HepG2 (cell line): Measurements from ENCODE around the gene RPGRIP1. TPM values are rescaled to one million over a fixed set of nuclear protein-coding genes. Genes with fewer than 3 reads are reported as not detected.

Experiments
- ATAC-seq: fragments of 200-7000 bp; cut with Tn5 transposase; 3 replicates; pipeline ENCODE4 v1.9.1; 2020; ENCODE audit warnings: mild to moderate bottlenecking, moderate library complexity
- BruUV-seq: library from RNA; stranded (reverse); fragments of 400-500 nt; replicated peaks from 2 replicates; lab custom pipeline; 2021; lab: Mats Ljungman, UMichigan
- CTCF ChIA-PET: fragments of 300-600 bp; formaldehyde crosslinking; extraction: SDS; loops from one replicate; lab custom pipeline; 2021; ENCODE audit warnings: low total read pairs, inconsistent platforms, low intra/inter-chr PET ratio; lab: Yijun Ruan, JAX
- POLR2A ChIA-PET: fragments of 350-600 bp; sonication (Branson Sonifier 250); formaldehyde crosslinking; loops from one replicate; lab custom pipeline; 2020; ENCODE audit warnings: antibody characterized with exemption, inconsistent platforms; lab: Yijun Ruan, JAX
- DNase-seq: peaks from one replicate; pipeline ENCODE4 v3.0.0-alpha.2; 2015; ENCODE audit warnings: low spot score
- FAIRE-seq: peaks from 3 replicates; lab custom pipeline; 2011; peaks lifted over from hg19 to GRCh38; lab: Jason Lieb, UNC
- H2AFZ ChIP-seq: one replicate; pipeline ENCODE4 v1.6.1; 2011; ENCODE audit warnings: low read length, inconsistent platforms
- H3K27ac ChIP-seq: fragments of 300-600 bp; 3 replicates; pipeline ENCODE4 v1.8.0; 2011; ENCODE audit warnings: mixed run types, mild to moderate bottlenecking, mixed read lengths, low read length, inconsistent platforms; ENCODE audit not compliant: insufficient read depth; ENCODE audit errors: extremely low read length
- H3K27me3 ChIP-seq, 2 experiments: fragments of 200-600 bp in 1 of 2; 2 replicates in 1 of 2; 3 replicates in 1 of 2; pipeline versions ENCODE4 v1.6.0 to v1.8.0; 2011; ENCODE audit warnings: low read length in 2 of 2, mild to moderate bottlenecking in 2 of 2, moderate library complexity in 2 of 2, inconsistent platforms in 1 of 2; ENCODE audit not compliant: insufficient read depth in 2 of 2, control insufficient read depth in 1 of 2
- H3K36me3 ChIP-seq, 2 experiments: fragments of 200-600 bp in 1 of 2; replicated peaks in 1 of 2; 2 replicates in 1 of 2; 3 replicates in 1 of 2; pipeline versions ENCODE4 v1.5.1 to v1.8.0; 2011; ENCODE audit warnings: low read length in 2 of 2, inconsistent platforms in 1 of 2; ENCODE audit not compliant: insufficient read depth in 2 of 2, control insufficient read depth in 1 of 2
- H3K4me1 ChIP-seq: 2 replicates; pipeline ENCODE4 v1.5.1; 2012; ENCODE audit warnings: low read length, inconsistent platforms; ENCODE audit not compliant: insufficient read depth
- H3K4me2 ChIP-seq: 2 replicates; pipeline ENCODE4 v1.6.0; 2011; ENCODE audit warnings: low read depth, low read length, inconsistent platforms
- H3K4me3 ChIP-seq, 3 experiments: fragments of 200-600 bp in 1 of 3; sonication (generic), shearing (Covaris generic) in 1 of 3; replicated peaks in 1 of 3; 2 replicates each; pipeline ENCODE4 v1.5.1; 2011 to 2016; ENCODE audit warnings: low read length in 3 of 3, inconsistent platforms in 2 of 3, low read depth in 2 of 3, mild to moderate bottlenecking in 2 of 3, control low read depth in 1 of 3, mixed read lengths in 1 of 3; ENCODE audit not compliant: insufficient read depth in 1 of 3
- H3K79me2 ChIP-seq: one replicate; pipeline ENCODE4 v1.6.1; 2011; ENCODE audit warnings: low read length, inconsistent platforms; ENCODE audit not compliant: insufficient read depth
- H3K9ac ChIP-seq: 2 replicates; pipeline ENCODE4 v1.6.0; 2011; ENCODE audit warnings: mild to moderate bottlenecking, low read depth, low read length, inconsistent platforms; ENCODE audit not compliant: insufficient read depth
- H3K9me3 ChIP-seq: 2 replicates; pipeline ENCODE4 v1.5.1; 2012; ENCODE audit warnings: mild to moderate bottlenecking, low read length
- H4K20me1 ChIP-seq: 2 replicates; pipeline ENCODE4 v1.6.0; 2011; ENCODE audit warnings: inconsistent platforms, mild to moderate bottlenecking, low read length, moderate library complexity; ENCODE audit not compliant: insufficient read depth
- CREM ChIP-seq, 2 experiments: sonication (generic) in 1 of 2; formaldehyde crosslinking in 1 of 2; IDR thresholded peaks; 2 replicates each; pipeline versions ENCODE4 v1.4.0 to v1.6.1; 2016 to 2020; ENCODE audit warnings: antibody characterized with exemption in 1 of 2, mild to moderate bottlenecking in 1 of 2, missing genetic modification reagents in 1 of 2
- MED8 ChIP-seq: sonication (generic); formaldehyde crosslinking; IDR thresholded peaks from 2 replicates; pipeline ENCODE4 v1.8.1; 2023; ENCODE audit warnings: mild to moderate bottlenecking, missing genetic modification reagents; ENCODE audit not compliant: insufficient replicate concordance
- PAF1 ChIP-seq: IDR thresholded peaks from 2 replicates; pipeline ENCODE4 v1.6.1; 2016; ENCODE audit warnings: missing genetic modification reagents, missing compliant biosample characterization
- POLR2A ChIP-seq, 2 experiments: IDR thresholded peaks; 2 replicates each; pipeline ENCODE4 v1.6.1; 2011; ENCODE audit warnings: low read depth in 2 of 2, low read length in 2 of 2, mild to moderate bottlenecking in 1 of 2, moderate library complexity in 1 of 2; ENCODE audit not compliant: insufficient read depth in 1 of 2
- POLR2AphosphoS2 ChIP-seq: IDR thresholded peaks from 2 replicates; pipeline ENCODE4 v1.6.1; 2011; ENCODE audit warnings: low read depth, low read length, improper control_type of control experiment
- POLR2AphosphoS5 ChIP-seq: IDR thresholded peaks from 2 replicates; pipeline ENCODE4 v1.6.1; 2012; ENCODE audit warnings: low read depth, low read length
- POLR2G ChIP-seq: fragments of 200-400 bp; formaldehyde crosslinking; IDR thresholded peaks from 2 replicates; pipeline ENCODE4 v1.6.1; 2018; ENCODE audit warnings: mild to moderate bottlenecking, low read depth, low read length, moderate library complexity
- RBM22 ChIP-seq: fragments of 200-400 bp; formaldehyde crosslinking; optimal IDR thresholded peaks from 2 replicates; pipeline ENCODE3; 2017; ENCODE audit warnings: mild to moderate bottlenecking, low read length, moderate library complexity
- ZBTB26 ChIP-seq: IDR thresholded peaks from 2 replicates; pipeline ENCODE4 v1.6.1; 2016; ENCODE audit warnings: missing compliant biosample characterization, missing genetic modification reagents, borderline replicate concordance
- WGBS: methylation state at CpG from one replicate; pipeline ENCODE4 v1.1.6; 2017; ENCODE audit warnings: low lambda C conversion rate; 5-methylcytosine and 5-hydroxymethylcytosine counted together
- in situ Hi-C: cut with HindIII; loops from 2 replicates; pipeline ENCODE4 v1.10.0; 2017; ENCODE audit warnings: low pct_unique_long_range_greater_than_20kb; ENCODE audit not compliant: extremely low pct_ligation_motif_present
- intact Hi-C: fragments of 100-400 bp; cut with micrococcal nuclease; formaldehyde crosslinking; loops from one replicate; pipeline ENCODE4 v1.10.0; 2022; ENCODE audit not compliant: unreplicated experiment
- polyA plus RNA-seq, 8 experiments: library from polyadenylated mRNA; depleted of rRNA in 3 of 8; stranded (reverse) in 7 of 8; unstranded in 1 of 8; fragments of >200 nt; fragmentation: Illumina TruSeq in 4 of 8; extraction: Trizol in 4 of 8; gene quantifications; 2 replicates each; pipeline versions ENCODE4 v1.2.1 to v1.2.3, GENCODE V29; 2011 to 2016; ENCODE audit warnings: low read depth in 4 of 8, missing spikeins in 1 of 8, mixed read lengths in 1 of 8; ENCODE audit not compliant: insufficient read depth in 1 of 8
- total RNA-seq, 5 experiments: library from RNA; depleted of rRNA; stranded (reverse); fragments of >200 nt; fragmentation: Illumina TruSeq; extraction: Trizol; gene quantifications; 2 replicates each; pipeline ENCODE4 v1.2.3, GENCODE V29; 2016; ENCODE audit warnings: low read depth in 1 of 5

The RPGRIP1 gene
- total and polyA plus RNA-seq, 2 of the 13 experiments (the other 11 are each of a cell fraction or from before 2014, with no cell fraction given): 0.13 to 1.1 TPM

GRCh38 chr14:21252149-21252548 lies 27.7 kb upstream of the RPGRIP1 start:
- BruUV-seq: no TSS peak
- DNase-seq (no peak), ATAC-seq (no peak)
- POLR2A ChIA-PET: interaction anchor here (1.0 to 1.2 kb wide), 2 partner anchors 8 to 13 kb away, joined by 3 to 7 read pairs; no protein-coding TSS in a partner anchor
- no peak overlapping the region for H3K4me3 ChIP-seq
- H3K9ac ChIP-seq: no peak overlapping the region
- 95% methylated on average over 2 of the region's 2 CpGs for WGBS
- peaks cover 100% of the 10 kb centered on the region for H4K20me1 ChIP-seq
- no peaks in the 10 kb centered on the region for H3K9me3 ChIP-seq
- no peak overlapping the region for H3K4me2 ChIP-seq
- peak; percentile 36; the same call in 1 of the 2 replicates for TF ChIP-seq POLR2G
- TF ChIP-seq POLR2A (IDR thresholded peaks at IDR 0.05; ENCODE audit: insufficient read depth in 1 of 2, low read depth in 2 of 2, low read length in 2 of 2): peak in 1 of 2 experiments; percentile 53; a peak in 1 of 4 replicates
- no peak for TF ChIP-seq MED8 (CRISPR knock-in tag)
- no peak for TF ChIP-seq CREM (IDR thresholded peaks at IDR 0.05)
- TF ChIP-seq CREM (CRISPR knock-in tag; IDR thresholded peaks at IDR 0.05): no peak
- no peak for TF ChIP-seq ZBTB26 (CRISPR knock-in tag)
- peak; percentile 94; the same call in 1 of the 2 replicates for TF ChIP-seq POLR2AphosphoS2
- TF ChIP-seq POLR2AphosphoS5: 0 out of 2 replicates have a peak, but pooled peaks have one; percentile 43
- TF ChIP-seq RBM22: peak; percentile 96
- 0 out of 2 replicates have a peak, but pooled peaks have one; percentile 69 for TF ChIP-seq PAF1 (CRISPR knock-in tag)
- TF ChIP-seq, all 625 proteins: peak for 6
- Histone ChIP-seq H3K36me3 (peaks cover 25 to 93% of the 10 kb centered on the region in 2 experiments), H3K27me3 (no peaks in the 10 kb centered on the region; a peak in 1 of 5 replicates), H3K4me1 (peaks cover 60% of the 10 kb centered on the region), H3K27ac (no peak overlapping the region), H2AFZ (no peak overlapping the region), H3K79me2 (peaks cover 100% of the 10 kb centered on the region)
- no peak for FAIRE-seq
- CTCF ChIA-PET: no interaction called here
- intact Hi-C loops: no loop called here
- in situ Hi-C loops: no loop called here
